GM21737 (cell line): Measurements from ENCODE around the gene CCNK.

ENCODE experiments used
- ATAC-seq: cut with Tn5 transposase; IDR thresholded peaks from one replicate; pipeline ENCODE4 v1.9.1; 2021; ENCODE audit warnings: mild to moderate bottlenecking, moderate library complexity; ENCODE audit not compliant: unreplicated experiment

The CCNK gene

DNA sequence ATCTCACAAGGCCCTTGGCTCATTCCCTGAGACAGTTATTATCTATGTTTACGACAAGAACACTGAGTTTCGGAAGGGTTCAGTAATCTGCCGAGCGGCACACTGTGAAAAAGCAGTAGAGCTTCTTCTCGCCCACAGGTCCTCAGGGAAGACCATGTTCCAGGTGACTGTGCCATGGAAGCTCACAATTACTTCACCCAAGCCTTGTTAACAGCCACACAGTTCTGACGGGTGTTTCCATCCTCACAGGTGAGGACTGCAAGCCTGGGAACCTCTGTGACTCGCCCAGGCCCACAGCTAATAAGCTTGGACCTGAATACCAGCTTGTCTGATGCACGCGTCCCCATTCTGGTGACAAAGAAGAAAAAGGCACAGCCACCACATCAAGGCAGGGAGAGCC, 15.9 kb upstream of the CCNK start:
- no peak for ATAC-seq

DNA sequence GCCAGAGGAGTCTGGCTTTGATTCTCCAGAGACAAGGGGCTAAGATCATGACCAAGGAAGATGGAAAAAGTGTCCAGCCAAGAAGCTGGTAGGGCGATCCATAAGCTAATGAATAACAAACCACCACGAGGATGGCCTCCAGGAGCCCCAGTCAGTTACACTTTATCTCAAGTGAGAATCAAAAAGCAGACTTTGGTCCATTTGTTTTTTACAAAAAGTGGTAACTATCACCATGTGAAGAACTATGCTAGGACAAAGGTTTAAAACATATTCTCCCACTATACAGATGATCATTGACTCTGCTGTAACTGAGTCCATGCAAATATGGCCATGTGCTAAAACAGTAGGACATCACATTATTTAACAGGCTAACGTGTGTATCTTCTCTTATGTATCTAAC, 14.5 kb upstream of the CCNK start:
- no peak for ATAC-seq

DNA sequence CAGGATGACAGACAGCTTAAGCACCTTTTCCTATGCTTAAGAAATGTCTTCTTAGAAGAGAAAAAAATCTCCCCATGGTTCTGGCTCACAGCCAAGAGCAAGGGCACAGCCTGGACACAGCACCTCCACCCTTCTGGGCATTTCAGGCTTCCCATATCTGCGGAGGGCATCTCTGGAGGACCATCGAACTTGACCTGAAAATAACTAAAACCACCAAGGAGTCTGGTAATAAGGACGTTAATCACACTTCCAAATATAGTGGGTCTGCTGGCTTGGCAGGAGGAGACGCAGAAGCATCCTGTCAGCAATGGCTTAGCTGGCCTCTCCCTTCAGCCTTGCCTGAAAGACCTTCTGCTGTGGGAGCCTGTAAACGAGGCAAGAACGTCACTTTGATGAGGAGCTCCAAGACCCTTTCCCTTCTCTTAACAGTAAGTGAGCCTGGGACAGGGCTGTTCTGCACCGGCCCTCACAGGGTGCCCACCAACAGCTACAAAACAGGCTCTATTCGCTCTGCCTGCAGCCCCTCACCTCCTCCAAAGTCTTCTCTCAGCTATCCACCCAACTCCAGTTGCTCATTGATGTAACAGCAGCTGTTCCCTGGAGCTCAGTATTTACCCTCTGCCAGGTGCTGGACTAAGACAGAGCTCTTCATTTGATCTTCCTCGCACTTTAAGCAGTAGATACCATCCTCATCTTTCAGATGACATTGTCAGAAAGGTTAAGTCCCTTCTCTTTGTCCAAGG, 13.7 kb upstream of the CCNK start:
- no peak for ATAC-seq

DNA sequence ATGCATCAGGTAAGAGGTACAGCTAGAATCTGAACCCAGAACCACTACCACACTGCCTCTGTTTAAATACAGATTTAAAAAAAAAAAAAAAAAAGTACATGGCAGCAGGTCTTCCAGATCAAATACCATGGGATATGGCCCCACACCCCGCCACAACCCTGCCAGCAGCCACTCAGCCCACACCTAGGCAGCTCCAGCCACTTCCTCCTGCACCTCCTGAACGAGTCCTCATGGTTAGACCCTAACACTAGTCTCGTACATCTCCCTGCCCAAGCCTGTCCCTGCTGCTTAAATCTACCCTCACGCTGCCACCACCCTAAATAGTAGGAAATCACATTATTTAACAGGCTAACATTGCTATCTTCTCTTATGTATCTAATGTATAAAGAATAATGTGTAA, 13.1 kb upstream of the CCNK start:
- ATAC-seq, result no peak

DNA sequence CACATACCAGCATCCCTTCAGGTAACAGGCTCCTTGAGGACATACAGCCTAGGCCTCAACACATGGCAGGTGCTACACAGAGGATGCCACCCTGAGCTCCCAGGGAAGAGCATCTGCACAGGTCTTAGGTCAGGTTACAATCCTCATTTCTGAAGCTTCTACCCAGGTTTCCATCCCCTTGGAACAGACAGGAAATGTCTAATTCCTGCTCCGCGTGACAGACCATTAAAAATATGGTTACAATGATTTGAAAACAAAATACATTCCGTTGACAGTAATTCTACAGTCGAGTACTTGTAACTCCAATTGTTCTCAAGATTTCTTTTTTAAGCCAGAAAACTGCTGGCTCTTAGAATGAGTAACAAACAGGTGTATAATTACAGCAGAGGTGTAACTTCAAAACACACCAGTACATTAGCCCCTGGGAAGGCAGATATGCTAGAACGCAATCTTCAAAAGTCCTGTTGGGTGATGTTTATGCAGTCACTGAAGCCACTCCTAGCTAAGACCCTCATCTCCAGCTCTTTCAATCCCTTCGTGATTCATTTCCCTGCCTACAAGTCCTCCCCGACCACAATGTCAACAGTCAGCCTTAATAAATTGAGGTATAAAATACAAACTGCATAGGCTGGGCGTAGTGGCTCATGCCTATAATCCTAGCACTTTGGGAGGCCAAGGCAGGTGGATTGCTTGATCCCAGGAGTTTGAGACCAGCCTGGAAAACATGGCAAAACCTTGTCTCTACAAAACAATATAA, 12.2 kb upstream of the CCNK start:
- no peak for ATAC-seq

DNA sequence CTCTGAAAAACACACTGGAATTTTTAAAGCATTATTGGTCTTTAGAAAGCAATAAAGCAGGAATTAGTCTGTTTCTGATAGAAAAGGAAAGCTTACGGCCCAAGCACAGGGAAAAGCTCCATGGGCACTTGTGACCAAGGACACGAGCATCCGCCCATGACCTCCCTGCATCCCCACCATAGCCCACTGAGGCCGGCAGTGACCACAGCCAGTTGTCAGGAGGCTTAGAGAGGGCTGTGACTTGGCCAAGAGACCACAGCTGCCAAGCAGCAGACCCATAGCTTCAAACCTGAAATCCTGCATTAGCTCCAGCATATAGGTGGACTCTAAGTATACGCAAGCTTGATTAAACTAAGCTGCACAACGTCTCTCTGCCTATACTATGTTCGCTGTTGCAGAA, 9.5 kb upstream of the CCNK start:
- ATAC-seq, result no peak

DNA sequence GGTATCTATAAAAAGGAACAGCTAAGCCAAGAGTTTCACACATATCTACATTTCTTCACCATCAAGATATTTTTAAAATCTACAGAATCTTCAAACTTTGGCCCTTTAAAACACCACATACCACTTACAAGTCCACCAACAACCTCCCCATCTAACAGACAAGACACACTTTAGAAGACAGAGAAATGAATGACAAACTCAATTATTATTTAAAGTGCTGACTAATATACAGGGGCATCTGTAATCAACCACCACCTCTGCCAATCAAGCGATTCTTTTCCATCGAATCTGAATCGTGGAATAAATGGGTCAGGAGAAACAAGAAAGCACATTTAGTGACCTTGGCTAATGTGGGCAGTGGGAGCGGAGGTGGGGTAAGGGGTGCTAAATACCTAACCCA, 8.3 kb upstream of the CCNK start:
- no peak for ATAC-seq

DNA sequence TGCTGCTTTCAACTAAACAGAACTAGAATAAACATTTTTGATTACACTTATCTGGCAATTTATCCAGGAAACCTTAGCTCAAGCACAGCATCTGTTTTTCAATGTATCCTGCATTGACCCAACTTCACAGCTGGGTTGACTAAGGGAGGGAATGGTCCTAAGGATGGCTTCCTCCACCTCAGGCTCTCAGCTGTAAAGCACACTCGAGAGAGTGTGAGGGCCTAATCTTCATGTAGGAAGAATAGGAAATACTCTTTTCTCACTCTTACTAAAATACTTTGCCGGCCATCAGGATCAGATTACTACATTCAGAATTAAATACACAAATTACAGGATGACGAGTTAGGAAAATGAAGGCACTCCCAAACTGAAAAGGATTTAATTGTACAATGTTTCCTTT, 7.8 kb upstream of the CCNK start:
- no peak for ATAC-seq

DNA sequence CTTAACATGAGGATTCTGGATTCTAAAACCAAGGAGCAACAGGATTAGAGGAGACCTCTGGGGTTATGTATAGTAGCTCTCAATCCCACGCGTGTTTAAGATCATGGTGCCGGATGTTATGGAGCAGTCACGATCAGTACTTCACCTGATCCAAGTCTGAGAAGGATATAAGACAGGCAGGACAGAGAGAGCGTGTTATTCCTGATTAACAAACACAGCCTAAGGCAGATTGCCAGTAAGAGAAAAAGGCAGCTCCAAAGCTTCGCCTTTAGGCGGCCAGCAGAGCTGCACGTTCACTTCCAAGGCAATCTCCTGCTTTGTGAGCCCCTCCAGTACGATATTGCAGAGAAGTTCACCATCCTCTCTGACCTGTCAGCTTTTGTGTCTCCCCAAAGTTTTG, 6.0 kb upstream of the CCNK start:
- no peak for ATAC-seq

DNA sequence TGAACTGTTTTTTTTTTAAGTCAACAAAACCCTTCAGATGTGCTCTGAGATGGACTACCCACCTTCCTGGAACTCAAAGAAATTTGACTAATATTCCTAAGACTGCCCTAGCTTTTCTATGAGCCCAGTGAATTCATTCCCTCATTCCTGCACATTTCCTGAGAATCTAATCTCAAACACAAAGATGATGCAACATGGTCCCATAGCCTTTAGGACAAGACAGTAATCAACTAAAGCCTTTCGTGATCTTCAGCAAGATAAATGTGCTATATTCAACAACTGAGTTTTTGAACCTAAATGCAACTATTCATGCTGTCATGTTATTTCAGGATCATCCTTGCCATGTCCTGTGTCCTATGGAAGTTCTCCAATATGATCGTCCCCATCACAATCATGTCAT, 5.5 kb upstream of the CCNK start:
- ATAC-seq, result no peak

DNA sequence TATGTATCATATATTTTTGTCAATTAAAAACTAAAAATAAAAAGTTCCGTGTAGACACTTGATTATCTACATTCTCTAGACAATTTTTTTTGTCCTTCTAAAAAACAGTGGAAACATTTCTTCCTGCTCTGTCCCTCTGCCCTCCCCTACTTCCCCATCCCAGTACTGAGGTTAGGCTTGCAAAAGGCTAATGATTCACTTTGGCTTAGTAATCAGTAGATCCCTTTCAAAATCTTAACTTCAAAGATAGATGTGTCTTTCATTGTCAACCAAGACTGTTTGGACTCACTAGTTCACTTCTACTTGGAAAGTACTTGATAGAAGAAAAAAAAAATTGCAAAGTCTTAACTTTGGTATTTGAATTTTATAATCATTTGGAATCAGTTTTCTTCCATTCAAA, 4.3 kb upstream of the CCNK start:
- ATAC-seq, result no peak

DNA sequence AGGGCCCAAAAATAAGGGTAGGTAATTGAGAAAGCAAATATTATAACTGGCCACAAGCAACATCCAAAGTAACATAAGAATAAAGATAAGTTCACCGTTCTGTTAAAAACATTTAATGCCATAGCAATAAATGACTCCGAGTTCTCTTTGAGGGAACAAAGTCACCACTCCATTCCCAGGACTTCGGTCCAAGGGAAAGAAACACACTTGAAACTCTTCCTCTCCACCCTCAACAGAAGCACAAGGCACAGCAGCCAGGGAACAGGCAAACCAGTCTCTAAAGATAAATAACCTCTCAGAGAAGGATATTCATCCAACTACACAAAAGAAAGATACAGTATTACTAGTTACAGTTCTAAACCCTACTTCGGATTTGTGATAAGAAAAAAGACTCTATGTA, 3.1 kb upstream of the CCNK start:
- ATAC-seq, result no peak

DNA sequence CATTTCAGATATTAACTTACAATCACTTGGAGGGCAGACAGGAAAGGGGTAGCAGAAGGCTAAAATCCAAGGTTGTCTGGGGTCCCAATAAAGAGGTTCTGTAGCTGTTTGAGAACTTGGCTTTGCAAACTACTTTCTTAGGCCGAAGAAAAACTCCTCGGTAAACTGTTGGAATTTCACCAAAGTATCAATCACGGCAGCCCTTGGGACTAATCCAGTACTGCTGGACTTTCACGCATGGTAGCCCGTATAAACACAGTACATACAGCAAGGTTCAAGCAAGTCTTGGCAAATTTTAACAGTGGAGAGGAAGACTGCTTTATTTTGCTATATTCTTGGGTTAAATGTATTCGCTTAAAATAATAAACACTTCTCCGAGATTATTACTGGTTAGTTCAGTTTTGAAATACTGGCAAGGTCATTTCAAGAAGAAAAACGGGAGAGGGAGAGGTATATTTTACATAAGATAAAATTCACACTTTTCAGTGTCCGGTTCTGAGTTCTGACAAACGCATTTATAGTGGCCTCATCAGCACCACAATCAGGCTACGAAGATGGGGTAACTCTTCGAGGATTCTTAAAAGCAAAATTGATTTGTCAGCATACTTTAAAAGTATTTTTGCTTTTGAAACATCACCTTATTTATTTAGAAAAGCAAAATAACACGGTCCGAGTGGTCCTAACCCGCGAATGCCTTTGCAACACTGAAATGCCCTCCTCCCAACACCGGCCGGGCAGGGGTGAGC, 1.9 kb upstream of the CCNK start:
- ATAC-seq, result no peak

DNA sequence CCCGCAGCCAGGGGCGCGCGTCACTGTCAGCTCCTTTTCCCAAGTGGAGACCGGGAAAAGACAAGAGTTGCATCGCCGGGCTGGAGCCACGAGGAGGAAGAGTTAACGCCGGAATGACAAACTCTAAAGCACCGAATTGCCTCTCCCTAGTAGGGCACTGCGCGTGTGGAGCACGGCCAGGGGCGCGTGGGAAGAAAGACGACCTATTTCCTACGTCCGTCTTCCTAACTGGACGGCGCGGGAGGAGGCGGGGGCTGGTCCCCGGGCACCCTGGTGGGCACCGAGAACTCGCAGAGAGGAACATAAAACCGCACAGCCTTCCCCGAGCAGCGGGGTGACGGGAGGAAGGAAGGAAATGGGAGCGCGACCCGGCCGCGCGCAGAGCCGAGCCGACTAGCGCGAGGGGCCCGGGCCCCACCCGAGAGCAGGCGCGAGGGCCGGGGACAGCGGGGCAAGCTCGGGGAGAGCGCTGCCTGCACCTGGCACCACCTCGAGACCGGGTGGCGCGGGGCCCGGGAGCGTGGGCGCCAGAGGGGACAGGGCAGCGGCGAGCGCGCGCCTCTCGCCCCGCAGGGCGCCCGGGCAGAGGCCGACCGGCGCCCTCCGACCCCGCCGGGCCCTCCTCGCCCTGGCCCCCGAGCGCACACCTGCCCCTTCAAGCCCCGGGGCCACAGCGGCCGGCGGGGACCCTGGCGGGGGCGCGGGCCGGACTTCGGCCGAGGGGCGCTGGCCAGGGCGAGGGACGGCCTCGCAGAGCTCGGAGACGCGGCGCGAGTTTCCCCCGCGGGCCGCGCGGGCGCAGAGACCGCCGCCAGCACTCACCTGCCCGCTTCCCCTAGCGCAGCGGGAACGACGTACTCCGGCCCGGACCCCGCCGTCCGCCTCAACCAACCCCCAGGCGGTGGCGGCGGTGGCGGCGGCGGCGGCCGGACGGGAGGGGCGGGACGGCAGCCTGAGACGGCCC, 1.0 kb upstream of the CCNK start, which contains the start of gene SETD3:
TSS of gene SETD3 (minus strand) at position 954 of the 964 bp plus-strand sequence. CDS start 15,054 bp downstream, outside the sequence.
- peak; percentile 3 for ATAC-seq

DNA sequence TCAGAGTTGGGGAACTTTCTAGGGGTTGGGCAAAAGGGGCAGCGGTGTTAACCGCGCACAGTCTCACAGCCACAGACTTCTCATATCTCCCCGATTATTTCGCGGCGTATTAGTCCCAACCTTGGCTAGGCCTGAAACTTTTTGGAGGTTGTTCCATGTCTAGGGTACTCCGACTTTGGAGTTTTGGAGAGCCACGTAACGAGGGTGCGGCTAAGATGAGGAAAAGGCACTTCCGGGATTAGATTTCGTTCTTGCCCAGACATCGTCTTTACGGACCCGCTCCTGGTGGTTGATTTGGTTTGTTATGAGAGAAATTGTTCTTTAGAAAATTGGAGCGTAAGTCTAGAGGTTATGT, 513 bp downstream of the CCNK start:
- ATAC-seq, result no peak

DNA sequence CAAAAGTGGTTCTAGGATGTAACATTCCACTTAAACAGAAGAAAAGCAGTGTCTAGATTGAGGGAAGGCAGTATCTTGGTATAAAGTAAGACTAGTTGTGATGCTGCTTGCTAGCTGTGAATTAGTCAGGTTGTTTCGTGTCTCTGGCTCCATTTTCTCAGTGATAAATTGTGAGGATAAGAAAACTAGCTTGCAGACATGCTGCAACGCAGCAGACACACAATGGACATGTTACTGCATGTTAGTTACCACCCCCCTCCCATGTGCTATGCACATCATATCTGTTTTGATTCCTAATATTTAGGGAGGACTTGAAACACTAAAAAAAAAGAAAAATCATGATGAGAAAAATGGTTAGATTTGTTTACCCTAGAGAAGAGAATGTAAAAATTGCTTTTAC, 2.9 kb downstream of the CCNK start:
- ATAC-seq, result no peak

DNA sequence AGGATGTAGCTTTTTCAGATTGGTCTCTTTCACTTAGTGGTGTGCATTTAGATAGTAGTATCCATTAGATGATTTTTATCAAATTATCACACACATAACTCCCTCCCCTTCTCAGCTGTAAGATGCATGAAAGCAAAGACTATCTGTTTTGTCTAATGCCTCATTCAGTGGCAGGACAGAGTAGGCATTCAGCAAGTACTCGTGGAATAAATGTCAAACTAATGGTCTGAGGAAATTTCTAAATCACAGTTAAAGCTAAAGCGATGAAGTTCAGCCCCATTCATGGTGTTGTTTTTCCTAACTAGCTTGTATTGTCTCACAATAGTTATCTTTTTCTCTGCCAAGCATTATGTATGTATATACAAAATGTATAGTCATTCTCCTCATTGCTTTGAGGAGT, 16.1 kb downstream of the CCNK start:
- ATAC-seq, result no peak

DNA sequence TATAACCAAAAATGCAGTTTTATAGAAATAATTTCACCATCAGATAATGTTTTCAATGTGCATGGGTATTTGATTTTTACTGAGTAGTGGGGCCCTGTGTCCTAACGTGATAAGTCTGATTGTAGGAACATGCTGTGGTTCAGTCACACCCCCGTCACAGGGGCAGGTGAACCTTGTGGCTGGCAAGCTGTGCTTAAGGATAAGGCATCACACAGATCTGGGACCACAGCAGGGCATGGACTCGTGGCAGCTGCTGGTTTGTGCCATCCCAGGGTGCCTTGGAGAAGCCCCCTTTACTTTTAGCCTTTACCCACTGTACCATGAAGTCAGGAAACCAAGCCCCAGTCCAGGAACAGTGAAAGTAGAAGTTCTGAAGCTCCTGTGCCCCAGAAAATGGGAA, 16.7 kb downstream of the CCNK start:
- no peak for ATAC-seq

DNA sequence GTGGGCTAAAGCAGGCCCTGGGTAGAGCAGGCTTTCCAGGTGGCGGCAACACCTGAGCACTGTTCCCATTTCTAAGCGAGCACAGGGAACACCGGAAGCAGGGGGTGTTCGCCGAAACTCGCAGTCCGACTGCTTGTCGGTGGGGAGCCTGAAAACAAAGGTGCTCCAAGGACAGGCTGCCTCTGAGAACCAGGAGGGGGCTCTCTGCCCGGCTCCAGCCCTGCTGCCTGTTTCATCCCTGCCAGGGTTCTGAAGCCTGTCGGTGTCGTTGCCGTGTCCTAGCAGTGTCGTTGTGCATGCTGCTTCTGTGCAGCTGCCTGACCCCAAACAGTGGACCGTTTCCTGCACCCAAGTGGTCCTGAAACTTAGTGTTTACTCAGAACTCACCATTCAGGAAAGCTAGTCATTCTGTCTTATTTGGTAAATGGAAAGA, 21.8 kb downstream of the CCNK start:
- no peak for ATAC-seq

DNA sequence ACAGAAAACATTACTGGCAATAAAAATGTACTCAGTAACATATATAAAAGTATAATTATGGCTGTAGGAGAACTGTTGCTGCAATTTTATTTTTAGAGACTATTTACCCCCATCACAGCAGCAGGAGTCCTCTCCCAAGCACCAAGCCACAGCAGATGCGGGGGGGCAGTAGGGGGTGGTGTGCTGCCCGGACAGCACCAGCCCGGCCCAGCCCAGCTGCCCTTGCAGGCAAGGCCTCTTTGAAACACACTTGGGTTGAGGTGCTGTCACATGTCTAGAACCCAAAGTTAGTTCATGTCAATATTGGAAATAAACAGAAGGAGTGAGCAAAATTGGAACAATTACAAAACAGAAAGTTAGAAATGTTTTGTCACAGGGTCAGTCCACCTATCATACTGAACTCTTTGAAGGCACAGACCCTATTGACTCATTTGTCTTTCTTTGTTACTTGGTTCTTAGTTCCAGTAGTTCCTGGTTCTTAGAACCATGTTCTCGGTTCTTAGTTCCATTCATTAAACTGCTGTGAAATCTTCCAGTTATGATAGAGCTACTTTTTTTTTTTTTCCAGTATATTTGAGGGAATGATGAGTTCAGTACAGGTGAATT, 22.7 kb downstream of the CCNK start:
- no peak for ATAC-seq
